Astrocyte (in vitro differentiated cells and primary cell): ENCODE data around the gene PVR.

ENCODE experiments used
- CTCF ChIP-seq: IDR thresholded peaks from 2 replicates; pipeline ENCODE4 v1.5.1; 2011; ENCODE audit warnings: low read depth, mild to moderate bottlenecking, inconsistent platforms, low read length, moderate library complexity; ENCODE audit not compliant: insufficient read depth
- EZH2 ChIP-seq: IDR thresholded peaks from 2 replicates; pipeline ENCODE4 v1.6.1; 2012; ENCODE audit warnings: mild to moderate bottlenecking, low read length, inconsistent platforms; ENCODE audit not compliant: insufficient read depth

GRCh38 chr19:44706506-44707236, 63.0 kb downstream of the PVR start:
- TF ChIP-seq CTCF (no peak), EZH2 (no peak)
